ENCODE measurements around the gene MITF.

DNA sequence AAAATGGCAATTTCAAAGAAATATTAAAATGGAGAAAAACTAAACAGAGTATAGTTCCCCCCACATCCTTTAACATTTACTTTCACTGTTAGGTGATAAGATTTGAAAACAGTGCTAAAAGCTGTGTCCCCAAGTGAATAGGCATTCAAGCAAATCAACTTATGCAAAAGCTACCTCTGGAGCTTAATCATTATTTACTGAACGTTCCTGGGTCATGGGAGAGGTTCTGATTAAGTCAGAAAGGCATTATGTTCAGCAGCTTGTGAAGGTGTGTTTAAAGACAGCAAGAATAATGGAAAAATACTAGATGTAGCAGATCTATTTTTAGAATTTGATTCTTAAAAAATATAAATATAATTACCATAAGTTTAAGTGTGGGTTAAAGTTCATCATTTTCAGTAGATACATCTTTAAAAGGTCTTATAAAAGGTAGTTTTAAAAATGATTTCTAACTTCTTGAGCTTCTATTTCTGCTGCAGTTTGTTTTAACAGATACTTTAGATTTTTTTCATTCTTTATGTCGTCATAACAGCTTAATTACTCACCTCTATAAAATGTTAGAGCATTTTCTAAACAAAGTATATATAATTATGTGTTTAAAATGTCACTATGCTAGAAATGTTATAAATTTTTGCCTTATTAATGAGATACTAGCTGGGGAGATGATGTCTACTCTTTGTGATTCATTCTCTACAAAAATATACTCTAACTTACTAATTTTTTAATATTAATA is 127.9 kb downstream of the MITF start:
- TF ChIP-seq POLR2A (IDR thresholded peaks at IDR 0.05; ENCODE audit: low read length) (no peak), GATA1 (IDR thresholded peaks at IDR 0.05; ENCODE audit: low read depth, low read length) (no peak)
